GM12872 (cell line): ENCODE data around the gene FLYWCH2.

Experiments used
- TF ChIP-seq, protein P1 (sequence below): IDR thresholded peaks from 3 replicates; pipeline ENCODE4 v1.5.1; 2011; ENCODE audit warnings: low read depth, mild to moderate bottlenecking, low read length, moderate library complexity; ENCODE audit not compliant: insufficient read depth

Gene FLYWCH2

DNA sequence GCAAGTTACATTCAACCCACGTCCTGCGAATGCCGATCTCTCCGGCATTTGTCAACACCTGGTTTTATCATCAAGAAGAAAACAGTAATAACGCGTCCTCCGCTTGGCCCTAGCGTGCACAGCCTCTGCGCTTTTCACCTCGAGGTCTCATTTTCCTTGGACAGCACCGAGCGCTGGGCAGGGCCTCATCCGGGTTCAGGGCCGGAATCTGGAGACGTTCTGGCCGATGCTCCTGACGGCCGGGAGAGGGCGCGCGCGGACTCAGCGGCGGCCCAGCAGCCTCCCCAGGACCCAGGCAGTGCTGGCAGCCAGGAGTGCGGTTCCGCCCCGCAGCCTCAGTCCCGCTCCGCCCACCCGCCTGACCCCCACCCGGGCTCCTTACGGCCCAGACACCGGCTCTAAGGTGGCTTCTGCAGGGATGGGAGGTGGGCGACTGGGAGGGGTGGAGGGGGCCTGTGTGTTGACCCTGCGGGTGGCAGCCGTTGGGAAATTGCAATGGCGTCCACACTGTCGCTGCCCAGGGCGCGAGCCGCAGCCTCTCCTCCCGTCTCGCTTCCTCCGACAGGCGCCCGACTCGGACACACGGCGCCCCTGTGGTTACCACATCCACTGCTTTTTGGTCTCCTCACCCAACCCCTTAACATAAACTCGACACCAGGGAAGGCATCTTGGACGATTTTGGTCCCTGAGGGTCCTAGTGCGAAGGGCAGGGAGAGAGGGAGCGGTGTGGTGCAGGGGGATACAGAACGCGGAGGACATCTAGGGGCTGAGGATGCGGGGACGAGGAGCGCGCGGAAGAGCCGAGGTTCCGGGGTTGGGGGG, 21.3 kb downstream of the FLYWCH2 start:
- TF ChIP-seq, protein P1, sequence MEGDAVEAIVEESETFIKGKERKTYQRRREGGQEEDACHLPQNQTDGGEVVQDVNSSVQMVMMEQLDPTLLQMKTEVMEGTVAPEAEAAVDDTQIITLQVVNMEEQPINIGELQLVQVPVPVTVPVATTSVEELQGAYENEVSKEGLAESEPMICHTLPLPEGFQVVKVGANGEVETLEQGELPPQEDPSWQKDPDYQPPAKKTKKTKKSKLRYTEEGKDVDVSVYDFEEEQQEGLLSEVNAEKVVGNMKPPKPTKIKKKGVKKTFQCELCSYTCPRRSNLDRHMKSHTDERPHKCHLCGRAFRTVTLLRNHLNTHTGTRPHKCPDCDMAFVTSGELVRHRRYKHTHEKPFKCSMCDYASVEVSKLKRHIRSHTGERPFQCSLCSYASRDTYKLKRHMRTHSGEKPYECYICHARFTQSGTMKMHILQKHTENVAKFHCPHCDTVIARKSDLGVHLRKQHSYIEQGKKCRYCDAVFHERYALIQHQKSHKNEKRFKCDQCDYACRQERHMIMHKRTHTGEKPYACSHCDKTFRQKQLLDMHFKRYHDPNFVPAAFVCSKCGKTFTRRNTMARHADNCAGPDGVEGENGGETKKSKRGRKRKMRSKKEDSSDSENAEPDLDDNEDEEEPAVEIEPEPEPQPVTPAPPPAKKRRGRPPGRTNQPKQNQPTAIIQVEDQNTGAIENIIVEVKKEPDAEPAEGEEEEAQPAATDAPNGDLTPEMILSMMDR = peak; percentile 89

DNA sequence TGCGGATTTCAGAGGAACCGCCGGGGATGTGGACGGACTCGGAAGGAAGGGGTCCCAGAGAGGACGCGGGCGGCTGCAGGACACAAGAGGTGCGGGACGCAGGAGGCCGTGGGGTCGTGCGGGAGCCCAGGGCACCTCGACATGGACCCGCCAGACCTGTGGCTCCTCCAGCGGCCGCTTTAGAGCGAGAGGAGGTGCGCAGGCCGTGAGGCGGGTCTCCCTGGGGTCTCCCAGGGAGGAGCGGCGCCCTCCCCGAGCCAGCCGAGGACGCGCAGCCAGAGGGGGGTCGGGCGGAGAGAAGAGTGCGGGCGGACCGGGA, 21.9 kb downstream of the FLYWCH2 start:
- TF ChIP-seq, protein P1 = no peak

DNA sequence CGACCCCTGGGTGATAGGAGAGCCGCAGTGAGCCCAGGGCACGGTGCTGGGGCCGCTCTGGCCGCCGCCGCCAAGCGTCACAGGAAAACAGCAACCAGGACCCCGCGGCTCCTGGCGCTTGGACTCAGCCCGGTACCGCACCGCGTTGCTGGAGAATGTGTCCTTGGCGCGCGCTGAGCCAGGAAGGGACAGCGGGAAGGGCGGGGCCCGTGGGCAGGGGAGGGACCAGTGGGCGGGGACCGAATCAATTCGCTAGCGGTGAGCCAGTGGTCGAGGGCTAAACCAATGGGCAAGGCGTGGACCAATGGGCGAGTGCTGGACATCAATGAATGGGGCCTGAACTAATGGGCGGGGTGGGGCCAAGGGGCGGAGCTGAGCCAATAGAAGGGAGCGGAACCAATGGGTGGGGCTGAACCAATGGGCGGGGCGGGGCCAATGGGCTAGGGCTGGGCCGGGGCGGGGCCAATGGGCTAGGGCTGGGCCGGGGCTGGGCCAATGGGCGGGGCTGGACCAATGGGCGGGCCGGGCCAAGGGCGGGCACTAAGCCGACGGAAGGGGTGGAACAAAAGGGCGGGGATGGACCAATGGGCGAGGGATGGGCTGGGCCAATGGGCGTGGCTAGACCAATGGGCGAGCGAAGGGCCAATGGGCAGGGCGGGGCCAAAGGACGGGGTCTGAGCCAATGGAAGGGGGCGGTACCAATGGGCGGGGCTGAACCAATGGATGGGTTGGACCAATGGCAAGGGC, 22.4 kb downstream of the FLYWCH2 start:
- TF ChIP-seq, protein P1 = no peak

- TF ChIP-seq, protein P1 = no peak
Measured at GRCh38 chr16:2905988-2906387, 23.0 kb downstream of the FLYWCH2 start.

GRCh38 chr16:2907084-2907753, 24.2 kb downstream of the FLYWCH2 start:
- TF ChIP-seq, protein P1 = peak; percentile 66

- TF ChIP-seq, protein P1 = no peak
Measured at GRCh38 chr16:2910441-2910969, 27.5 kb downstream of the FLYWCH2 start.

GRCh38 chr16:2911638-2912329, 28.8 kb downstream of the FLYWCH2 start, which contains the start of gene FLYWCH1:
TSS of gene FLYWCH1 (plus strand) at chr16:2911931. CDS start at chr16:2929686, 17,755 bp downstream.
- TF ChIP-seq, protein P1 = no peak
